ENCODE data around the gene SELENON.

DNA sequence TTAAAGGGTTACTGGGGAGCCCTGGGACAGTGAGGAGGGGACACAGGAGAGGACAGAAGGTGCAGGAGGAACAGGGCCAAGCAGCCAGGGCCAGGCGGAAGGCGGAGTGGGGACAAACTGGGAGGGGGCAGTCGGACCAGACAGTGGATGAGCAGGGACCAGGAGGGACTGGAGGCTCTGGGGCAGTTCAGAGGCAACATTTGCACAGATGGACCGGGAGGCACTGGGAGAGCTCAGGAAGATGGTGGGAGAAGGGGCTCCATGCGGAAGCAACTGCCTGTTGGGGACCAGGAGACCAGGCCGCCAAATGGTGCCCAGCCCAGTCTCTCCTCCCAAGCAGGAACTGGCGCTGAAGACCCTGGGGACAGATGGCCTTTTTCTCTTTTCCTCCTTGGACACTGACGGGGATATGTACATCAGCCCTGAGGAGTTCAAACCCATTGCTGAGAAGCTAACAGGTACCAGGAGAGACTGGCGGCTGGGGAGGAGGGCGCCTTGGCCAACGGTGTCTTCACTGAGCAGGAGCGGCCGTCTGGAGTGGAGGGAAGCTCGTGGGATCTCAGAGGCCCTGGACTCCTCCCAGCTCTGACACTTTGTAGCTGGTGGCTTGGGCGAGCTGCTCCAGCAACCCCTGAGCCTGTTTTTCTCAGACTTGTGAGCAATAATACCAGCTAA, 847 bp downstream of the SELENON start:
- TF ChIP-seq, protein P1, sequence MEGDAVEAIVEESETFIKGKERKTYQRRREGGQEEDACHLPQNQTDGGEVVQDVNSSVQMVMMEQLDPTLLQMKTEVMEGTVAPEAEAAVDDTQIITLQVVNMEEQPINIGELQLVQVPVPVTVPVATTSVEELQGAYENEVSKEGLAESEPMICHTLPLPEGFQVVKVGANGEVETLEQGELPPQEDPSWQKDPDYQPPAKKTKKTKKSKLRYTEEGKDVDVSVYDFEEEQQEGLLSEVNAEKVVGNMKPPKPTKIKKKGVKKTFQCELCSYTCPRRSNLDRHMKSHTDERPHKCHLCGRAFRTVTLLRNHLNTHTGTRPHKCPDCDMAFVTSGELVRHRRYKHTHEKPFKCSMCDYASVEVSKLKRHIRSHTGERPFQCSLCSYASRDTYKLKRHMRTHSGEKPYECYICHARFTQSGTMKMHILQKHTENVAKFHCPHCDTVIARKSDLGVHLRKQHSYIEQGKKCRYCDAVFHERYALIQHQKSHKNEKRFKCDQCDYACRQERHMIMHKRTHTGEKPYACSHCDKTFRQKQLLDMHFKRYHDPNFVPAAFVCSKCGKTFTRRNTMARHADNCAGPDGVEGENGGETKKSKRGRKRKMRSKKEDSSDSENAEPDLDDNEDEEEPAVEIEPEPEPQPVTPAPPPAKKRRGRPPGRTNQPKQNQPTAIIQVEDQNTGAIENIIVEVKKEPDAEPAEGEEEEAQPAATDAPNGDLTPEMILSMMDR (conservative IDR thresholded peaks at IDR 0.05; ENCODE audit: low read depth, low read length) = no peak
- TF ChIP-seq POLR2A (IDR thresholded peaks at IDR 0.05; ENCODE audit: low read depth, low read length) (no peak), RAD21 (IDR thresholded peaks at IDR 0.05; ENCODE audit: low read length) (no peak), RCOR1 (IDR thresholded peaks at IDR 0.05; ENCODE audit: insufficient replicate concordance, low read length) (no peak), RFX5 (IDR thresholded peaks at IDR 0.05; ENCODE audit: low read depth, low read length) (no peak)
